Ramos (cell line): ENCODE results near the gene TSSK2.

Experiments
- in situ Hi-C: fragments of 300-500 bp; cut with MboI; formaldehyde crosslinking; loops from one replicate; pipeline ENCODE4 v1.14.3; 2022; ENCODE audit warnings: low sequenced_read_pairs; ENCODE audit not compliant: unreplicated experiment

TSSK2 gene

DNA sequence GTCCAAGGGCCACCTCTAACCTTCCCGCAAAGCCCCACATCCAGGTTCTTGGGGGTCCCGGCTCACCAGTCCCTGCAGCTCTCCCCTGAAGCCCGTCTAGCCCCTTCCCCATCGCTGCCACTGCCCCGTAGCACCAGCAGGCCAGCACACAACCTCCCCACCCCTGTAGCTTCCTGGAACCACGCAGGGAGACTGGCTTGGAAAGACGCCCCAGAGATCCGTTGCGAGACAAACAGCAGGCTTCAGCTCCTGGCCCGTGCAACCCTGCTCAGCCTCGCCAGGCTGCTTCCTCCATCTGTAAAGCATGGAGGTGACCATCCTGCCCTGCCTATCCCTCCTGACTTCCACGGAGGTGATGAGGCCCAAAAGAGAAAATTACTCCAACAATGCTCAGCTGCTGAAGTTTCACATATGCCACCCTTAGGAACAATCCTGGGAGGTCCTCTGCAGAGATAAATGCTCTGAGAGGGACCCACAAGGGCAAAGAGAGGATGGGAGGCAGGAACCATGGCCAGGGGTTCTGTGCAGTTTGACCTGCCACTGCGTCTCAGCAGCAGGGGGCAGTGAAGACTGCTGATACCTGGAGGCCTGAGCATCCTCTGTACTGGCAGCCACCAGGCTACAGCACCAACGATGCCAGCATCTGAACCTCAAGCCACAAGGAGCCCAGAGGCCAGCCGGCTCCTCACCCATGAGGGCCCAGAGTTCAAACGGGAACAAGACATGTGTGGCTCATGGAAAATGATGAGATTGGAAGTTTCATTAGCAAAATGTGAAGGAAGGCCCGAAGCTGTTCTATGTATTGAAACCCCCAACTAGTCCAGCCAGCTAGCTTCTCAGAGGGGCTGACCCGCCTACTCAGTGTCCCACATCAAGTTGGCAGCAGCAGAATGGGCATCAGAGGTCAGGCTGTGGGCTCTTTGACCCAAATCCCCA lies 25.0 kb upstream of the TSSK2 start:
- in situ Hi-C loops, result no loop called here

DNA sequence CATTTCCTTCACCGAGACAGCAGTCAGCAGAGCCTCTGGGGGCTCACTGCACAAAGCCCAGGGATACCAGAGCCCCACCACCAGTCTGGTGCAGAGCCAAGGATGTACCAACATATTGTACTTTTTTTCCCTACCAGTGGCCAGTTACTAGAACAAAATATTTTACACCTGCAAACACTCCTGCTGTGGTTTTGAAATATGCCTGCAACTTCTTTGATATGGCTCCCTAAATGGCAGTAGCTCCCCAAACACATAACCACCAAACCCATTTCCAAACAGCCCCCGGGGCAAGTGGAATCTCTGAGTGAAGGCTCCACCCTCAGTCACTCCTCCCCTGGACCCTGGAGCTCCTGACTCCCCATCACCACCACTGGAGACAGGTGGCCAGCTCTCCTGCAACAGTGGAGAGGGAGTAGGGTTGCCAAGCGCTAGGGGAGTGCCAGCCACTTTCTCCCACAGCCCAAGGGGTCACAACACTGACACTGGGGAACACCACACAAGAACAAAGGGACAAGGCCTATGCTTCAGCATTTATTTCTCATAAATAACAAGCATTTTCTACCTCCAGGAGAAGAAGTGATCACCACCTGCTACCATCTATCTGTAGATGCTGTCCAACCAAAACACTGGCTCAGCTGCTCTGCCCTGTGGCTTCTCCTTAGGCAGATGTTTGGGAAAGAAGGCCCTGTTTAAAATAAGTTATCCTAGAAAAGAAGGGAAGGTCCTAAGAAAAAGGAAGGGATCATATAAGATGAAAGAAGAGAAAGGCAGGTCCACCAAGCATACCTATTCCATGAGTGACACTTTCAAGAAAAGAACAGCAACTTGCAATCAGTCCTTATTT lies 24.0 kb upstream of the TSSK2 start:
- in situ Hi-C loops, result no loop called here

GRCh38 chr22:19107730-19108074 lies 23.4 kb upstream of the TSSK2 start:
- in situ Hi-C loops, result no loop called here

GRCh38 chr22:19108807-19109197 lies 22.3 kb upstream of the TSSK2 start:
- in situ Hi-C loops, result no loop called here

GRCh38 chr22:19109198-19110063 lies 21.7 kb upstream of the TSSK2 start:
- in situ Hi-C loops, result no loop called here

DNA sequence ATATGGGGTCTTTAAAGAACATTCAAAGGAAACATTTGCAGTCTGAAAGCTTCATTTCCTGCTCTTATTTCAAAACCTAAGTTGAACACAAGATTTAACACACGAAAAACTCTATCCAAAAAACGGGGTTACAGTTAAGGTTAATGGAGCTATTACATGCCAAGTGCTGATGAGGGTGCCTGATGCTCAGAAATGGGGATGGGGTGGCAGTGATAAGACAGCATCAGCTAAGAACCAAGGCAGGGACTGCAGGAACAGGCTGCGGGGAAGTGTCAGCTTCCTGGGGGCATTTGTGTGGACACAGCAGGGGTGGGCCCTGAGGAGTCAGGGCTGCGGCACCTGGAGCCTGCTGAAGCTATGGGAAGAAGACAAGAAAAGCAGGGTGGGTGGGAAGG lies 21.0 kb upstream of the TSSK2 start:
- in situ Hi-C loops, result no loop called here

- in situ Hi-C loops, result no loop called here
These were observed 20.5 kb upstream of the TSSK2 start for GRCh38 chr22:19110646-19111045.

GRCh38 chr22:19111140-19111539 lies 20.0 kb upstream of the TSSK2 start:
- in situ Hi-C loops, result no loop called here

DNA sequence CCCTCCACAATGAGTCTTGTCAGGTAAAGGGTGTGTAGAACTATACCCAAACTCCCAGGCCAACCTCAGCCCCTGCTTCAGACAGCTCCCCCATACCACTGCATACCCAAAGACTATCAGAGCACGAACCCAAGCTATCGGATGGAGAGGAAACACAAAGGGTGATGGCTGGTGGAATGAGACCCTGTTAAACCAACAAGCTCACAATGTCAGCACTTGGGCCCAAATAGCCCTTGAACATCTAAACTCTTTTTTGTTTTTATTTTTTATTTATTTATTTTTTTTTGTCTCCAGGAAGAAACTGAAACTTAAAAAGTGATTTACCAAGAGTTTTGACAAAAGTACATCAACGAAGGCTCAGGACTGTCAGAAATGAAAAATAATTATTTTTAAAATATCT lies 19.5 kb upstream of the TSSK2 start:
- in situ Hi-C loops, result no loop called here

GRCh38 chr22:19113429-19113828 lies 17.7 kb upstream of the TSSK2 start:
- in situ Hi-C loops, result no loop called here

- in situ Hi-C loops, result no loop called here
These were observed 16.0 kb upstream of the TSSK2 start for GRCh38 chr22:19114984-19115552.

DNA sequence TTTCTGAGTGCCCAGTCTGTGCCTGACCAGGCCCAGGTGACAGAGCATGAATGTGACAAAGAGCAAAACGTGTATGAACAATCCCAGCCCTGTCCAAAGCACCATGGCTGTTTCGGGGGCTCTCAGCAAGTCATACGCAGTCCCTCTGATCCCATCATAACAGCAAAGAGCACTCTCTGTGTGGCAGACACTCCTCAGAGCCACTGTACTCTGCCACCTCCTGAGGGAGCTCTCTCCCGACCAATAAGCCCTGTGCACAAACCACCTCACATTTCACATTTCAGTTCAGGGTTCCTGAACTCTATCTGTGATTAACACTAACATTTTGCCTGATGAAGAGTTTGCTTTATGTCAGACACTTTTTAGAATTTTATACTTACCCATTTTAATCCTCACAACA lies 15.5 kb upstream of the TSSK2 start:
- in situ Hi-C loops, result no loop called here

- in situ Hi-C loops, result no loop called here
These were observed 14.0 kb upstream of the TSSK2 start for GRCh38 chr22:19117111-19117512.

DNA sequence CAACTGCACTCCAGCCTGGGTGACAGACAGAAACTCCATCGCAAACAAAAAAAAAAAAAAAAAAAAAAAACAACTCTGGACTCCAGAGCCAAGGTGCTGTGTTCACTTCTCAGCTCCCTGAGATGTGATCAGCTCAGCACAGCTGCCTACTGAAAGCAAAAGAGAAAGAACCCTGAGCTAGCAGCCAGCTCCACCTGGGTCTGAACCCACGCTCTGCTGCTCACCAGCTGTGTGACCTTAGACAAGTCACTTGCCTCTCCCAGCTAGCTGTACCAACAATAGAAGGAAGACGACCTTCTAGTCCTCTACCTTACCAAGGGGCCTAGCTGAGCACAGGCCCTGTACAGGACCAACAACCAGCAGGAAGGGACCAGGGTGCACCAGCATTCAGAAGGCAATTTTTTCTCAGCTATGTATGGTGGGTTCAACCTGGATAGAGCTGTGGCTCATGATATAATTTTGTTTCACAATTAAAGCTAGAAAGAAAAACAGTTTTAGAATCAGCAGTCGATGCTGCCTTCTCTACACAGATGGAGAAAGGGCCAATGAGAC lies 12.7 kb upstream of the TSSK2 start:
- in situ Hi-C loops, result no loop called here

DNA sequence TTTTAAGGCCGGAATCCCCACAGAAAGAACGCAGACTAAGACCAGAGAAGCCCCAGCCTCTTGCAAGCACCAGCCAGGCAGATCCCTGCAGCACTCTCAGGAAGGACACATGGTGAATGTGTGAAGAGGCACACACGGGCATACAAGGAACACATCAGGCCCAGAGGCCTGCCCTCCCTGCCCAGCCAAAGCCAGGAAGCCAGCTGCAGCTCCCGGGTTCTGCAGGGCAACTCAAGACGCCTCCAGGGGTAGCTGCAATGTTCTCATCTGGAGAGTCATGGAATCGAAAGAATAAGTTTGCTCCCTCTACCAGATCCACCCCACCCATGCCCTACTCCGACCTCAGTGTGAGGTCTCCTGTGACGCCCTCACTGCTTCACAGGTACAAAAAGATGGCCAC lies 11.2 kb upstream of the TSSK2 start:
- in situ Hi-C loops, result no loop called here

DNA sequence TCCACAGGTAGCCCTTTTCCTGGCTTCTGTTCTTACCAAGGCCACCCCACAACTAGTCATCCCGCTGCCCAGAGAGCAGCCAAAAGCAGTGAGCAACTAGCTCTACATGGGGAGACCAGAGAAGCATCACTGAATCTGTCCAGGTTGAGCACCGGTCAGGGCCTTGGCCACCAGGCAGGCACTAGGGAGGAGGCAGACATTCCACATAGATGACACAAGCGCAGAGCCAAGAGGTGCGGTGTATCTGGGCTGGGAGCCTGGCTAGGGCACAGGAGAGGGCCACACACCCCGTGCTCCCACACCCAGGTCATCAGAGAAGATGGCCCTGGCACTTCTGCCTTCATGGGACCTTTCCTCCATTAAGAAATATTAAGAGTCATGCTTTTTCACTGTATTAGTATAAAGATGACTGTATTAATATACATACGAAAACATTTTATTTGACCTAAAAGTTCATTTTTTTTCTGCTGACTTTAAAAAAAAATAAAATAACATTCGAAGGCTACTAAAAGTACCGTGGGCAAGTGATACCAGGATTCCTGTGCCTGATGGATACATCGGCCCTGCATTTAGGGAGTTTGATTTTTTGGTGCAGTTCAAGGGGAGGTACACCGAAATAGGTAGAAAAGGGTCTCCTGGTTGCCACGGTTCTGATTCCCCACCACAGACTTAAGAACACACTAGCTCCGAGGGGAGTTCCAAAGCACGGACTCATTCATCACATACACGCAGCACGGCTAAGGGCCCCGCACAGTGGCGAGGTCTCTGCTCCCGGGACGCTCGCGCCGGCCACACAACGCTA lies 10.1 kb upstream of the TSSK2 start:
- in situ Hi-C loops, result no loop called here

DNA sequence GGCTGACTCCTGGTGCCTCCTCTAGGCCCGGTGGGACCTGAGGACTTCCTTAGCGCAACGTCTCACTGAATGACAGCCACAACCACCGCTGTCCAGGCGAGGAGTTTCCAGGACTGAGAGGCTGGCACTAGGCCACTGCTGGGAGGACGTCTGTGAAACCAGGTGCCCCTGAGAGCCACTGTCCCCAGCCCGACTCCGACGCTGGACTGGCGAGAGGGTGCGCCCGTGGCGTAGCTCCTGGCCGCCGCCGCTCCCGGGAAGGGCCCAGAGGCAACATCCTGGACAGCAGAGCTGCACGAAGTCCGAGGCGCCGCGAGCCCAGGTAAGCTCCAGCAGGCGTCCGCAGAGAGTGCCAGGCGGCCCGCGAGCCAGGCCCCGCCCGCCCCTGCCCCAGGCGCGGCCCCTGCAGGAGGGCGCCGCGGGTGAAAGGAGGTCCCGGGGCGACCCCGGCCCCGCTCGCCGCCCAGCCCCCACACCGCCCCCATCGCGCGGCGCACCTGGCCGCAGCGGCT lies 9.4 kb upstream of the TSSK2 start:
- in situ Hi-C loops, result no loop called here

- in situ Hi-C loops, result no loop called here
These were observed 8.9 kb upstream of the TSSK2 start, which contains the start of gene DGCR2 for GRCh38 chr22:19122143-19122751. TSS of gene DGCR2 (minus strand) at chr22:19122412. CDS start at chr22:19122206, 206 bp downstream.
